ENCODE measurements around the gene TMEM176B.

The TMEM176B gene

GRCh38 chr7:150791304-150791703, 8.9 kb downstream of the TMEM176B start:
- no peak for DNase-seq (ENCODE audit: low spot score)
- TF ChIP-seq CTCF (IDR thresholded peaks at IDR 0.05; ENCODE audit: borderline replicate concordance, control extremely low read depth, extremely low read depth, insufficient read depth, missing control alignments) = no peak
- in situ Hi-C loops (cut with MboI; ENCODE audit: low sequenced_read_pairs, unreplicated experiment) = no loop called here

- in situ Hi-C loops (cut with MboI; ENCODE audit: low sequenced_read_pairs, unreplicated experiment) = no loop called here
- TF ChIP-seq CTCF (IDR thresholded peaks at IDR 0.05; ENCODE audit: borderline replicate concordance, control extremely low read depth, extremely low read depth, insufficient read depth, missing control alignments) = no peak
- DNase-seq (ENCODE audit: low spot score) = no peak
Measured at GRCh38 chr7:150790416-150791075, 9.6 kb downstream of the TMEM176B start.

- in situ Hi-C loops (cut with MboI; ENCODE audit: low sequenced_read_pairs, unreplicated experiment) = no loop called here
- TF ChIP-seq CTCF (IDR thresholded peaks at IDR 0.05; ENCODE audit: borderline replicate concordance, control extremely low read depth, extremely low read depth, insufficient read depth, missing control alignments) = no peak
- DNase-seq (ENCODE audit: low spot score) = no peak
Measured at GRCh38 chr7:150788474-150789269, 11.5 kb downstream of the TMEM176B start.

GRCh38 chr7:150787321-150788281, 12.6 kb downstream of the TMEM176B start:
- in situ Hi-C loops (cut with MboI; ENCODE audit: low sequenced_read_pairs, unreplicated experiment) = no loop called here
- no peak for TF ChIP-seq CTCF (IDR thresholded peaks at IDR 0.05; ENCODE audit: borderline replicate concordance, control extremely low read depth, extremely low read depth, insufficient read depth, missing control alignments)

GRCh38 chr7:150784954-150785353, 15.2 kb downstream of the TMEM176B start:
- in situ Hi-C loops (cut with MboI; ENCODE audit: low sequenced_read_pairs, unreplicated experiment) = no loop called here
- no peak for TF ChIP-seq CTCF (IDR thresholded peaks at IDR 0.05; ENCODE audit: borderline replicate concordance, control extremely low read depth, extremely low read depth, insufficient read depth, missing control alignments)
- DNase-seq (ENCODE audit: low spot score) = no peak

More at GRCh38 chr7:150787321-150788281, 12.6 kb downstream of the TMEM176B start:
- DNase-seq (ENCODE audit: low spot score) = no peak

GRCh38 chr7:150784120-150784736, 15.9 kb downstream of the TMEM176B start:
- in situ Hi-C loops (cut with MboI; ENCODE audit: low sequenced_read_pairs, unreplicated experiment) = no loop called here
- no peak for DNase-seq (ENCODE audit: low spot score)
- no peak for TF ChIP-seq CTCF (IDR thresholded peaks at IDR 0.05; ENCODE audit: borderline replicate concordance, control extremely low read depth, extremely low read depth, insufficient read depth, missing control alignments)

Data from GM13976 (cell line).